OCI-LY1 (cell line): ENCODE data around the gene CYYR1.

ENCODE experiments used
- H2AFZ ChIP-seq: fragments of 200-600 bp; sonication (generic), shearing (Covaris generic); 2 replicates; pipeline ENCODE4 v1.6.0; 2014; ENCODE audit warnings: antibody characterized with exemption, mild to moderate bottlenecking, low read length
- H3F3A ChIP-seq: fragments of 200-600 bp; sonication (generic), shearing (Covaris generic); 2 replicates; pipeline ENCODE4 v1.6.0; 2014; ENCODE audit warnings: mild to moderate bottlenecking, antibody characterized with exemption, low read length, moderate library complexity; ENCODE audit not compliant: insufficient read depth
- H3K27ac ChIP-seq: fragments of 200-600 bp; sonication (generic); 2 replicates; pipeline ENCODE4 v1.5.1; 2014; ENCODE audit warnings: low read length, mixed run types, mild to moderate bottlenecking, low read depth; ENCODE audit not compliant: poor library complexity, severe bottlenecking
- H3K27me3 ChIP-seq: fragments of 200-600 bp; sonication (generic); 2 replicates; pipeline ENCODE4 v1.6.0; 2014; ENCODE audit warnings: antibody characterized with exemption, mild to moderate bottlenecking, low read length, moderate library complexity; ENCODE audit not compliant: insufficient read depth
- H3K36me3 ChIP-seq: fragments of 200-600 bp; sonication (generic); 2 replicates; pipeline ENCODE4 v1.6.1; 2014; ENCODE audit warnings: mild to moderate bottlenecking, antibody characterized with exemption, low read length, moderate library complexity, mixed read lengths; ENCODE audit not compliant: insufficient read depth
- H3K4me1 ChIP-seq: fragments of 200-600 bp; sonication (generic); 2 replicates; pipeline ENCODE4 v1.5.1; 2014; ENCODE audit warnings: mild to moderate bottlenecking, low read length, moderate library complexity; ENCODE audit not compliant: insufficient read depth, severe bottlenecking
- H3K4me2 ChIP-seq: fragments of 200-600 bp; sonication (generic), shearing (Covaris generic); 2 replicates; pipeline ENCODE4 v1.6.1; 2014; ENCODE audit warnings: low read length
- H3K4me3 ChIP-seq: fragments of 200-600 bp; sonication (generic); 2 replicates; pipeline ENCODE4 v1.5.1; 2014; ENCODE audit warnings: low read length, low read depth, mild to moderate bottlenecking, mixed read lengths; ENCODE audit not compliant: poor library complexity, severe bottlenecking
- H3K79me2 ChIP-seq: fragments of 200-600 bp; shearing (Covaris generic); 2 replicates; pipeline ENCODE4 v1.6.1; 2016; ENCODE audit warnings: mixed run types, low read length, mixed read lengths; ENCODE audit not compliant: insufficient read depth
- H3K9ac ChIP-seq: fragments of 200-600 bp; sonication (generic), shearing (Covaris generic); 2 replicates; pipeline ENCODE4 v1.6.1; 2014; ENCODE audit warnings: mild to moderate bottlenecking, low read length, mixed read lengths
- H3K9me2 ChIP-seq: fragments of 200-600 bp; sonication (generic), shearing (Covaris generic); 2 replicates; pipeline ENCODE4 v1.6.1; 2014; ENCODE audit warnings: low read depth, mild to moderate bottlenecking, low read length, mixed read lengths
- H3K9me3 ChIP-seq: fragments of 200-600 bp; shearing (Covaris generic); 2 replicates; pipeline ENCODE4 v1.6.1; 2014; ENCODE audit warnings: low read length, mixed read lengths
- H4K20me1 ChIP-seq: fragments of 200-600 bp; sonication (generic), shearing (Covaris generic); 2 replicates; pipeline ENCODE4 v1.6.0; 2016; ENCODE audit warnings: mild to moderate bottlenecking, low read length; ENCODE audit not compliant: insufficient read depth
- CTCF ChIP-seq: fragments of 200-600 bp; sonication (generic), shearing (Covaris generic); IDR thresholded peaks from 2 replicates; pipeline ENCODE4 v1.5.1; 2017; ENCODE audit warnings: mild to moderate bottlenecking, antibody characterized with exemption, low read length, moderate library complexity, mixed read lengths
- EZH2 ChIP-seq: fragments of 200-600 bp; sonication (generic), shearing (Covaris generic); IDR thresholded peaks from 2 replicates; pipeline ENCODE4 v1.8.0; 2017; ENCODE audit warnings: borderline replicate concordance, mixed run types, mild to moderate bottlenecking, antibody characterized with exemption, low read length, moderate library complexity, mixed read lengths

The CYYR1 gene

DNA sequence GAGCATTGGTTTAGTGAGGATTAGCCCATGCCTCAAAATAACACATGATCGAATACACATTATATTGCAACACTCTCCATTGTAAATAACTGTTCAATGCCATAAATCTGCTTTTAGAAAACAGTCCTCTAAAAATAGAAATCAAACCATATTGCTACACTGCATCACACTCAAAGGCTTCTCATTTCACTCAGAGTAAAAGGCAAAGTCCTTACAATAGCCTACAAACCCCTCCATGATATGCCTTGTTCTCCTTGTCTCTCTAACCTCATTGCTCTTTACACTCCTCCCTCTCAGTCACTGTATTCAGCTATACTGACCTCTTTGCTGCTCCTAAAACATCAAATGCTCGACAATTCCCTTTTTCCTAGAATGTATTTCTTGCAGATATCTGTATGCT, 64.2 kb downstream of the CYYR1 start:
- TF ChIP-seq EZH2, result no peak
- TF ChIP-seq CTCF, result no peak
- Histone ChIP-seq H3K4me2 (no peak overlapping the region), H3K9me3 (no peaks in the 10 kb centered on the region), H4K20me1 (no peaks in the 10 kb centered on the region), H2AFZ (no peak overlapping the region), H3K27me3 (no peaks in the 10 kb centered on the region), H3F3A (no peaks in the 10 kb centered on the region), H3K9ac (no peak overlapping the region), H3K79me2 (no peaks in the 10 kb centered on the region), H3K9me2 (no peaks in the 10 kb centered on the region), H3K4me3 (no peak overlapping the region), H3K4me1 (no peaks in the 10 kb centered on the region), H3K36me3 (no peaks in the 10 kb centered on the region), H3K27ac (no peak overlapping the region)

DNA sequence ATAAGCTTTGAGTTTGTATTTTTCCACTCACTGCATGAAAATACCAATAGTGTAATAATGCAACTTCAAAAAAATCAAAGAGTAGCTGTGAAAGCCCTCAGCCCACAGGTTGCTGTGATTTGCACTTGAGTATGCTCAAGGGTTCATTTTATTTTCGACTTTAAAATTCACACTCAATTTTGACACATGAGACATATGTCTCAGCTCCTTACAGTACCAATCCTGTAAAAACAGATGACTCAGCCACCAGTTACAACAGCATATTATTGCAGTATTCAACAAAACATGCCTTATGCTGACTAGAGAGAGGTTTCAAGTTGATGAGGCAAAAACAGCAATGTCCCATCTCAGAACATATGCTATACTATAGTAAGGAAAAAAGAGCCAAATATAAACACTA, 66.1 kb downstream of the CYYR1 start:
- H3K27me3 ChIP-seq, result no peaks in the 10 kb centered on the region
- no peak for TF ChIP-seq EZH2
- TF ChIP-seq CTCF, result no peak
- no peaks in the 10 kb centered on the region for H3K9me2 ChIP-seq
- H3K4me3 ChIP-seq, result no peak overlapping the region
- no peaks in the 10 kb centered on the region for H4K20me1 ChIP-seq
- no peaks in the 10 kb centered on the region for H3K4me1 ChIP-seq
- H3K4me2 ChIP-seq, result no peak overlapping the region
- no peaks in the 10 kb centered on the region for H3K79me2 ChIP-seq
- H3K9ac ChIP-seq, result no peak overlapping the region
- H3F3A ChIP-seq, result no peaks in the 10 kb centered on the region
- H3K27ac ChIP-seq, result no peak overlapping the region
- no peak overlapping the region for H2AFZ ChIP-seq
- H3K9me3 ChIP-seq, result no peaks in the 10 kb centered on the region
- H3K36me3 ChIP-seq, result no peaks in the 10 kb centered on the region

DNA sequence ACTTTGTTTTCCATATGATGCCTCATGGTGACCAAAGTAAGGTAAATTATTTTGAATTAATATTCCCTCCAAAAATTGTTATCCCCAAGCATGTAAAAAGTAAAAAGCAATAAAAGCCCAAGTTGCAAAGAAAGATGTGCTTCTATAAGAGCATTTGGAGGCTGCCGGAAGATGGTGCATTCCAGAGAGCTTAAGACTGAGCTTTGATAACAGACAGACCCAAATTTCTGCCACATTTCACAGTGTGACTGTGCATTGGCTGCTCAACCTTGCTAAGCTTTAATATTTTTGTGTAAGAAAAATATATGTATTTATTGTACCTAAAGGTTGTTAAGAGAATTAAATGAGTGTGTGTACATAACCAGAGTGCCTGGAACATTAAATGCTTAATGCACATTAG, 67.9 kb downstream of the CYYR1 start:
- H3F3A ChIP-seq, result no peaks in the 10 kb centered on the region
- no peak overlapping the region for H3K4me2 ChIP-seq
- H3K9ac ChIP-seq, result no peak overlapping the region
- H3K9me2 ChIP-seq, result no peaks in the 10 kb centered on the region
- H3K9me3 ChIP-seq, result no peaks in the 10 kb centered on the region
- H3K36me3 ChIP-seq, result no peaks in the 10 kb centered on the region
- TF ChIP-seq CTCF (no peak), EZH2 (no peak)
- H4K20me1 ChIP-seq, result no peaks in the 10 kb centered on the region
- H3K27ac ChIP-seq, result no peak overlapping the region
- no peaks in the 10 kb centered on the region for H3K27me3 ChIP-seq
- H3K79me2 ChIP-seq, result no peaks in the 10 kb centered on the region
- no peak overlapping the region for H3K4me3 ChIP-seq
- H3K4me1 ChIP-seq, result no peaks in the 10 kb centered on the region
- no peak overlapping the region for H2AFZ ChIP-seq
